ENCODE results near the gene INPP5J. TPM values are rescaled to one million over a fixed set of nuclear protein-coding genes. Genes with fewer than 3 reads are reported as not detected.
"Not testable (repeated sequence)": the region's sequence is repeated elsewhere in the genome, so short reads cannot be mapped to it uniquely, and the experiment has no call there.

INPP5J gene, protein sequence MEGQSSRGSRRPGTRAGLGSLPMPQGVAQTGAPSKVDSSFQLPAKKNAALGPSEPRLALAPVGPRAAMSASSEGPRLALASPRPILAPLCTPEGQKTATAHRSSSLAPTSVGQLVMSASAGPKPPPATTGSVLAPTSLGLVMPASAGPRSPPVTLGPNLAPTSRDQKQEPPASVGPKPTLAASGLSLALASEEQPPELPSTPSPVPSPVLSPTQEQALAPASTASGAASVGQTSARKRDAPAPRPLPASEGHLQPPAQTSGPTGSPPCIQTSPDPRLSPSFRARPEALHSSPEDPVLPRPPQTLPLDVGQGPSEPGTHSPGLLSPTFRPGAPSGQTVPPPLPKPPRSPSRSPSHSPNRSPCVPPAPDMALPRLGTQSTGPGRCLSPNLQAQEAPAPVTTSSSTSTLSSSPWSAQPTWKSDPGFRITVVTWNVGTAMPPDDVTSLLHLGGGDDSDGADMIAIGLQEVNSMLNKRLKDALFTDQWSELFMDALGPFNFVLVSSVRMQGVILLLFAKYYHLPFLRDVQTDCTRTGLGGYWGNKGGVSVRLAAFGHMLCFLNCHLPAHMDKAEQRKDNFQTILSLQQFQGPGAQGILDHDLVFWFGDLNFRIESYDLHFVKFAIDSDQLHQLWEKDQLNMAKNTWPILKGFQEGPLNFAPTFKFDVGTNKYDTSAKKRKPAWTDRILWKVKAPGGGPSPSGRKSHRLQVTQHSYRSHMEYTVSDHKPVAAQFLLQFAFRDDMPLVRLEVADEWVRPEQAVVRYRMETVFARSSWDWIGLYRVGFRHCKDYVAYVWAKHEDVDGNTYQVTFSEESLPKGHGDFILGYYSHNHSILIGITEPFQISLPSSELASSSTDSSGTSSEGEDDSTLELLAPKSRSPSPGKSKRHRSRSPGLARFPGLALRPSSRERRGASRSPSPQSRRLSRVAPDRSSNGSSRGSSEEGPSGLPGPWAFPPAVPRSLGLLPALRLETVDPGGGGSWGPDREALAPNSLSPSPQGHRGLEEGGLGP
- total RNA-seq: under 1 TPM in 1 of 2 experiments, not detected in 1; 0.14 TPM

DNA sequence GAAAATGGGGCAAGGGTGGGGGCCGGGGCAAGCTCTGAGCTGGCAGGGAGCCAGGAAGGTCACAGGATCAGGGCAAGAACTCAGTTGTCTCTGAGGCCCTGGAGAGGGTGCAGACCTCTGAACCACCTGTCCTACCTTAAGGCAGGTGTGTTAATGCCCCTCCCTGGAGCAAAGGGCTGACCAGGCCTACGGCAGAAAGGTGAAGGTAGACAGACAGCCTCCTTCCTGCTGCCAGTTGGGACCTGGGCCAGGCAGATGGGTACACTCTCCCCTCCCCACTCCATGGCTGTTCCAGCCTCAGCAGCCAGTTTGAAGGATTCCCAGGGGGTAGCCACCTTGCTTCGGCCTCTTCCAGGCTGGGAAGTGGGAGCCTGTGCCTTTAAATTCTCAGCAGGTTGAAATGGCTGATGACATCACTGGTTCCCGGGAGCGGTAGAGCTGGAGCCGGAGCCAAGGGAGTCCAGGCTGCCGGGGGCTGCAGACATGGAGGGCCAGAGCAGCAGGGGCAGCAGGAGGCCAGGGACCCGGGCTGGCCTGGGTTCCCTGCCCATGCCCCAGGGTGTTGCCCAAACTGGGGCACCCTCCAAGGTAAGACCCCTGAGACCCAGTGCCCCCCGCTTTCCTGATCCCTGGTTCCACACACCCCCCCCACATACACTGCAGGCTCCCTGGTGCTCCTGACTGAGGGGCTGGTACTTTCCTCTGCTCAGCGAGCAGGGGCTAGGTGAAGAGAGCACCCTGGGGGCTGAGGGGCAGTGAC is at the start of gene INPP5J:
Gene INPP5J (plus strand): TSS at position 435 of the 760 bp plus-strand sequence. CDS start 49 bp downstream, at position 484.
- H3K9me3 Mint-ChIP-seq (ENCODE audit: low read depth): no peaks in the 10 kb centered on the region

DNA sequence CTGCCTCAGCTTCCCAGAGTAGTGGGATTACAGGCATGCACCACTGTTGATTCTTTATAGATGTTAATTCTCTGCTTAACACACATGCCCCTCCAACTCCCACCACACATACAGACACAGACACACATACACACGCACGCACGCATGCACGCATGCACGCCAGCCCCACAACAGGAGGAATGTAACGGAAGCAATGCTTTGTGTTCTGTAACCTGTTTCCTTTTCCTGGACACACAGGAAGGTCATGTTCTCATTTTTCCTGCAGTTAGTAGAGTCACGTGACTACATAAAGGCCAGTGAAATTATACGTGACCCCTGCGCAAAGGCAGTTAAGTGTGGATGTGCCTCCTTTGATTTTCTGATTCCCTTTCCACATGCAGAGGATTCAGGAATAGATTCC is 49.6 kb upstream of the INPP5J start:
- not testable (repeated sequence) for H3K4me3 Mint-ChIP-seq; H3K4me1 Mint-ChIP-seq; ATAC-seq; H3K27me3 Mint-ChIP-seq; DNase-seq; H3K27ac Mint-ChIP-seq; H3K36me3 Mint-ChIP-seq; H3K9me3 Mint-ChIP-seq (ENCODE audit: low read depth)
- CTCF ChIA-PET: interaction anchor here (3.3 kb wide), 1 partner anchor 12 kb away, joined by 14 read pairs; no protein-coding TSS in a partner anchor

More for the DNA sequence above, at the start of gene INPP5J:
- H3K36me3 Mint-ChIP-seq: no peaks in the 10 kb centered on the region
- H3K4me1 Mint-ChIP-seq: no peaks in the 10 kb centered on the region
- CTCF ChIA-PET: no interaction called here
- no peaks in the 10 kb centered on the region for H3K27me3 Mint-ChIP-seq
- DNase-seq: no peak
- no peak within 1 kb of the TSS for H3K4me3 Mint-ChIP-seq
- no peak for ATAC-seq
- H3K27ac Mint-ChIP-seq: no peak within 1 kb of the TSS

DNA sequence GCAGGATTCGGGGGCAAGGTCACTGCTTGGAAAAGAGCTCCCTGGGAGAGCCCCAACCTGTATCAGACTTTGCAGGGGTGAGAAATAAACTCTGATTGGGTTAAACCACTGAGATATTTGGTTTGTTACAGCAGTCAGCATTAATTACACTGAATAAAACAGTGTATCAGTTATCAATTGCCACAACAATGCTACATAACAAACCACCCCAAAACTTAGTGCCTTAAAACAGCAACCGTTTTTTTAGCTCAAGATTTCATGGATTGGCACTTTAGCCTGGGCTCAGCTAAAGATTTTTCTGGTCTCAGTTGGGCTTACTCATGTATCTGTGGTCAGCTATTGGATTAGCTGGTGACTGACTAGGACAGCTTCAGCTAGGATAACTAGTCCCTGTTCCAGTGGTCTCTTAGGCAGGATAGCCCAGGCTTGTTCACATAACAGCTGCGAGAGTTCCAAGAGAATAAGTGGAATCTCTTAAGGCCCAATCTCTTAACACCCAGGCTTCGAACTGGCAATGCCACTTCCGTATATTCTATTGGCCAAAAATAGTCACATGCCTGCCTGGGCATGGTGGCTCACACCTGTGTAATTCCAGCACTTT is 49.1 kb upstream of the INPP5J start:
- not testable (repeated sequence) for H3K9me3 Mint-ChIP-seq (ENCODE audit: low read depth); H3K27ac Mint-ChIP-seq; H3K27me3 Mint-ChIP-seq; H3K4me3 Mint-ChIP-seq; H3K4me1 Mint-ChIP-seq; H3K36me3 Mint-ChIP-seq; DNase-seq; ATAC-seq
- CTCF ChIA-PET: interaction anchor here (3.3 kb wide), 1 partner anchor 11 kb away, joined by 14 read pairs; no protein-coding TSS in a partner anchor

DNA sequence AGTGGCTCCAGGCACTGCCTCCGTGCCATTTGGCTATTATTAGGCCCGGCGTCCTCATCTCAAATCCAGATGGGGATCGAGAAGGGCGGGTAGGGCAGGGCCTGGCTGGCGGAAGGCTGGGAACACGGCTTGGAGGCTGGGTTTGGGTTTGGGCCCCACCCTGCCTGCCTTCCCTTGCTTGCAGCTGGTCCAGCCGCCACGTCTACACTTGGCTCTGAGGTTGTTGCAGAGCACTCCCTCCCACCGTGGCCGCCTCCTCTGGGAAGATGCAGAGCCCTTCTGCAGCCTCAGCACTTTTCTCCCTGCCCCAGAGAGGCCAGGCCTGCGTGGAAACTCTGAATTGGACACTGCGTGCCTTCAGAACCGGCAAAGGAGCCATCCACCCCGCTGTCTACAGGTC is 46.8 kb upstream of the INPP5J start:
- CTCF ChIA-PET: interaction anchor here (3.3 kb wide), 1 partner anchor 9 kb away, joined by 14 read pairs; no protein-coding TSS in a partner anchor
- ATAC-seq: no peak

DNA sequence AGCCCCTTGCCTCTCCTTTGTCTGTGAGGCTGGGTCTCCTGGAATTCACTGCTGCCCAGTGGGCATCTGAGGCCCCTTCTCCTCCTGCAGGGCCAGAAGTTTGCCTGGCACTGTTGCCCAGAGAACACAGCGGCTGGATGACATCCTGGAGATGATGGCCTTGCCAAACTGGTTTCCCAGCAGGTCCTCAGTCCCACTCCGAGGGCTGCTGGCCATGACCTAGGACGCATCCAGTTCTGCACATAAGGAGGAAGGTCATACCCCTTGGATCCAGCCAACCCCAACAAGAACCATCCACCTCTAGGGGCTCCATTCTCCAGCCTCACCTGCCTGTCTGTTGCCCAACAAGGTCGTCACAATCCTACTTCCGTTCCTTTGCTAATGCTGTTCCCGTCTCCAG is 45.1 kb upstream of the INPP5J start:
- no peak overlapping the region for H3K4me3 Mint-ChIP-seq
- peaks cover 18% of the 10 kb centered on the region for H3K4me1 Mint-ChIP-seq
- H3K36me3 Mint-ChIP-seq: no peaks in the 10 kb centered on the region
- ATAC-seq (no peak), DNase-seq (no peak)
- H3K9me3 Mint-ChIP-seq (ENCODE audit: low read depth): no peaks in the 10 kb centered on the region
- H3K27ac Mint-ChIP-seq: no peak overlapping the region
- H3K27me3 Mint-ChIP-seq: no peaks in the 10 kb centered on the region
- CTCF ChIA-PET: no interaction called here

More for the DNA sequence above, 46.8 kb upstream of the INPP5J start:
- Mint-ChIP-seq H3K27ac (no peak overlapping the region), H3K4me1 (peaks cover 4% of the 10 kb centered on the region), H3K4me3 (no peak overlapping the region), H3K9me3 (ENCODE audit: low read depth) (no peaks in the 10 kb centered on the region), H3K27me3 (no peaks in the 10 kb centered on the region), H3K36me3 (no peaks in the 10 kb centered on the region)
- no peak for DNase-seq

DNA sequence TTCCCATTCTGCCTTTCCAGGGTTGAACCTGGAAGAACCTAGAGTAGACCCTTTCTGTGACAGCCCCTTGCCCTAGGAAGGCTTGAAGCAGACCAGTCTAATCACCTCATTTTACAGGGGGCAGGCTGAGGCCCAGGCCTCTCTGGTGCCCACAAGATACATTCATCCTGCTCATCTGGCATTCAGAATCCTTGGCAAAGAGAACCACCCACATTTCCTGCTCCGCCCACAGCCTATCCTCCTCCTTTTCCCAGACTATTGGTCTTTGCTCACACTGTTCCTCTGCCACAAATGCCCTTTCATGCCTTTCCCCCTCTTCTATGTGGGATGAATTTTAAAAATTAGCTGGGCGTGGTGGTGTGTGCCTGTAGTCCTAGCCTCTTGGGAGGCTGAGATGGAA is 44.4 kb upstream of the INPP5J start:
- H3K27me3 Mint-ChIP-seq; H3K4me3 Mint-ChIP-seq; H3K9me3 Mint-ChIP-seq (ENCODE audit: low read depth); H3K36me3 Mint-ChIP-seq; DNase-seq; H3K27ac Mint-ChIP-seq; ATAC-seq: not testable (repeated sequence)
- peaks cover 25% of the 10 kb centered on the region for H3K4me1 Mint-ChIP-seq
- CTCF ChIA-PET: interaction anchor here (2.9 kb wide), 1 partner anchor 11 kb away, joined by 9 read pairs; no protein-coding TSS in a partner anchor

DNA sequence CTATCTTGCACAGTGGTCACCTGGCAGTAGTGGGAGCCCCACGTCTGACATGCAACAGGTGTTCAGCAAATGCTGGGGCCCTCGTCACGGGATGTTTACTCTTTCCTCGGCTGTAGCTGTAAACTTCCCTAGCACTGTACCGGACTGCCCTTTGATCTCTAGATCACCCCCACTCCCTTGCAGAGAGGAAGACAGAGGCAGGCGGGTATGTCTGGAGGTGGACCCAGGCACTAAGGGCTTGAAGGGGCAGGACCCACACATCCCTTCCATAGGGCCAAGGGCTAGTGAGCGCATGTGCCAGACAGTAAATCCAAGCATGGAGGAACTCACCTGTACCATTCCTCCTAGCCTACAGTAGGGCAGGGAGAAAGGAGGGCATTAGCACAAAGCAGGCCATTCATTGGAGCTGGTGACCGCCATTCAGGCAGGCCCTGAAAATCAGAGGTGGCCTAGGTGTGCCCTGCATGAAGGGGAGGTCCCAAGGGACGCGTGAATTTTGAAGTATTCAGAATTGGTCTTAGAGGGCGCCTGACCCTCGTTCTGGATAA is 43.6 kb upstream of the INPP5J start:
- Mint-ChIP-seq H3K27ac (no peak overlapping the region), H3K27me3 (no peaks in the 10 kb centered on the region), H3K4me3 (no peak overlapping the region), H3K4me1 (peaks cover 33% of the 10 kb centered on the region), H3K9me3 (ENCODE audit: low read depth) (no peaks in the 10 kb centered on the region), H3K36me3 (no peaks in the 10 kb centered on the region)
- CTCF ChIA-PET: interaction anchor here (0.6 to 2.9 kb wide), 4 partner anchors 10 to 159 kb away, joined by 3 to 9 read pairs (median 6); partner anchors contain the start of gene SELENOM
- no peak for DNase-seq
- ATAC-seq: no peak

DNA sequence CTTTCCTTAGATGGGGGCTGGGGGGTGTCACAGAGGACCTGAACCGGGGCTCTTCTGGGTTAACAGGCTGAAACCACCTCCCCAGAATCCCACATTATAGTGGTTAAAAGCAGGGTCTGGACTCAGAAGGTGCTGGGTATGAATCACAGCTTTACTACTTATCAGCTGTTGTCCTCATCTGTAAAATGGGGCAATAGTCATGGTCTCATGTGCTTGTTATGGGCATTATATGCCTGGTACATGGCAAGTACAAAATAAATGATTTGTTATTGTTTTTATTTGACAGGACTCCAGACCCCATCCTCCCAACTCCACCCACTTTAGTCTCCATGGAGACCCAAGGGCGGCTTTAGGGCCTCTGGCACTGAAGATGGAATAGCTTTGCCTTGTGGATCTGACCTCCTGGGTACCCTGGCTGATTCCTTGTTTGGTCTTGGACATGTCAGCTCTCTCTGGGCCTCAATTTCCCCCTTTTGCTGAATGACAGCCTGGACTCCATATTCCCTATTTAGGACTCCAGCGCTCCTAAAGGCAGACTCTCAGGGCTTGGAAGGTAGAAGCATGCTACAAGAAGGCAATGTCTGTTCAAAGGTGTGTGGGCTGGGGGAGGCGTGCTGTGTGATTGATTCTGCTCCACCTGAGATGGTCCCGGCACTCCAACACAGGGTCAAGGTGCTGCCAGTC is 42.5 kb upstream of the INPP5J start:
- H3K27ac Mint-ChIP-seq: peak overlapping the region; percentile 82
- no peaks in the 10 kb centered on the region for H3K9me3 Mint-ChIP-seq (ENCODE audit: low read depth)
- no peak for ATAC-seq

DNA sequence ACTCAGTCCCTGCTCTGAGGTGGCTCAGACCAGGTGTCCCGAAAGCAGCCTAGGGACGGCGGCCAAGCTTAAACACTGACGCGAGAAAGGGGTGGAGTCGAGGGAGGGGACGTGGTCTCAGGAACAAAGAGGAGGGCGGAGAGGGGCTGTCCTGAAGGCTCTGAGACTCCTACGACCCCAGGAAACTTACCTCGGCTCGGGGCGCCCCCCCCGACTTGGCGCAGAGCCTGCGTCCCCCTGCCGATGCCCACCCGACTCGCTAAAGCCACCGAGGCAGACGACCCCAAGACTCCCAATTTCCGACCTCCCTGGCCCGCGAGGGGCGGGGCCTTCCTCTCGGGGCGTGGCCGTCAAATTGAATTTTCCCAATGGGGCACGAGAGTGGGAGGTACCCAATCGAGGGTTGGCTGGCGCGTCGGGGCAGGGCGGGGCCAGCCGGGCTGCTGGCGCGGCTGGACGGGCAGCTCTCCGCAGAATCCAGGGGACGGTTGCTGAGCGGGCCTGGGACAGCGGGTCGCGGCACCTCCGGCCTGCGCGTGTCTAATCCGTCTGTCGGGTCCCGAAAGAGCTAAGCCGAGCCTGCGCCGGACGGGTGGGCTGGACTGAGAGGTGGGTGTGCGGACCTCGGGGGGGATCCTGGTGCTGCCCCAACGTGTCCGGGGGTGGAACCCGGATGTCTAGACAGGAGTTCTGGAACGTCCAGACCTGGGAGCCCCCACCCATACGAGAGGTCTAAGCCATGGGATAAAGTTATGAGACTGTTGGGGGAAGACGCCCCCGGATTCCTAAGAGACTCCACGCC is 41.7 kb upstream of the INPP5J start, which contains the start of gene SMTN:
Gene SMTN (plus strand): TSS at position 471 of the 802 bp plus-strand sequence. CDS start 1,941 bp downstream, outside the sequence.
- Mint-ChIP-seq H3K27ac (peak within 1 kb of the TSS; percentile 82), H3K4me1 (peaks cover 36% of the 10 kb centered on the region), H3K27me3 (no peaks in the 10 kb centered on the region), H3K36me3 (no peaks in the 10 kb centered on the region), H3K4me3 (peak within 1 kb of the TSS; percentile 86), H3K9me3 (ENCODE audit: low read depth) (no peaks in the 10 kb centered on the region)
- DNase-seq (peak; percentile 93), ATAC-seq (peak; percentile 81)
- CTCF ChIA-PET: interaction anchor here (0.6 to 2.9 kb wide), 11 partner anchors 8 to 447 kb away, joined by 3 to 10 read pairs (median 6); partner anchors contain the start of genes MORC2, PIK3IP1, SELENOM and TUG1

More for the DNA sequence above, 42.5 kb upstream of the INPP5J start:
- no peaks in the 10 kb centered on the region for H3K36me3 Mint-ChIP-seq
- DNase-seq: no peak
- H3K4me1 Mint-ChIP-seq: peaks cover 36% of the 10 kb centered on the region
- no peaks in the 10 kb centered on the region for H3K27me3 Mint-ChIP-seq
- peak overlapping the region; percentile 86 for H3K4me3 Mint-ChIP-seq
- CTCF ChIA-PET: interaction anchor here (0.6 to 2.9 kb wide), 10 partner anchors 9 to 446 kb away, joined by 3 to 9 read pairs (median 4); partner anchors contain the start of genes MORC2, PIK3IP1, SELENOM and TUG1

DNA sequence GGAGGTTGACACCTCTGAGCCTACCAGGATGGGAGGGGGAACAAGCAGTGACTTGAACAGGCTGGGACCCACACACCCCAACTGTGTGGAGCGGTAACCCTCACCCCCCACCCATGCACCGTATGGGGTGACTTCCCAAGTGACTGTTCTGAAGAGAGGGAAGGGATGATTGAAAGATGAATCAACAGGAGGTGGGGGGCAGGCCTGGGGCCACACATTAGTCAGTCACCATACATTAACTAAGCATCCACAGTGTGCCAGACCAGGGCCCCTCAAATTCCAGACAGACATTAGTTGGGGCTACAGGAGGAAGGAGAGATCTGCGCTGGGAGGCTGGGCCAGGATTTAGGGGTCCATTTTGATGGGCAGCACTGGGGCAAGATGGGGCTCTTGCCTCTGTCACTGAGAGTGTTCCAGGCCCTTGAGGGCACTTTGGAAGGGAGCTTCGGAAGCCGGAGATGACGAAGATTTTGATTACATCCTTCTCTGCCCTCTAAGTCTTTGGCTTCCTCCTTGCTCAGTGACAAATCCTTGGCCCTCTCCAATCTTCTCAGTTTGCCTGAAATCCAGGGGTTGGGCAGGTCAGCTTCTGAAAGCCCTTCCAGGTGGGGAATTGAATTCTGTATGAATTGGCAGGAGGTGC is 40.7 kb upstream of the INPP5J start:
- peaks cover 36% of the 10 kb centered on the region for H3K4me1 Mint-ChIP-seq
- H3K36me3 Mint-ChIP-seq: no peaks in the 10 kb centered on the region
- ATAC-seq: no peak
- H3K4me3 Mint-ChIP-seq: peak overlapping the region; percentile 86
- H3K27ac Mint-ChIP-seq: no peak overlapping the region
- no peaks in the 10 kb centered on the region for H3K27me3 Mint-ChIP-seq
- DNase-seq: no peak
- no peaks in the 10 kb centered on the region for H3K9me3 Mint-ChIP-seq (ENCODE audit: low read depth)
- CTCF ChIA-PET: interaction anchor here (0.9 to 3.8 kb wide), 14 partner anchors 9 to 448 kb away, joined by 3 to 22 read pairs (median 4); partner anchors contain the start of genes PIK3IP1, SELENOM and SLC35E4
